ENCODE measurements around the gene ALDH1L1. TPM values are rescaled to one million over a fixed set of nuclear protein-coding genes. Genes with fewer than 3 reads are reported as not detected.
A peak's percentile ranks its signal among the peaks of the same experiment; 100 is the strongest.

The ALDH1L1 gene
- total and polyA plus RNA-seq, 2 experiments from 2014 or later = 1.0 to 1.3 TPM

DNA sequence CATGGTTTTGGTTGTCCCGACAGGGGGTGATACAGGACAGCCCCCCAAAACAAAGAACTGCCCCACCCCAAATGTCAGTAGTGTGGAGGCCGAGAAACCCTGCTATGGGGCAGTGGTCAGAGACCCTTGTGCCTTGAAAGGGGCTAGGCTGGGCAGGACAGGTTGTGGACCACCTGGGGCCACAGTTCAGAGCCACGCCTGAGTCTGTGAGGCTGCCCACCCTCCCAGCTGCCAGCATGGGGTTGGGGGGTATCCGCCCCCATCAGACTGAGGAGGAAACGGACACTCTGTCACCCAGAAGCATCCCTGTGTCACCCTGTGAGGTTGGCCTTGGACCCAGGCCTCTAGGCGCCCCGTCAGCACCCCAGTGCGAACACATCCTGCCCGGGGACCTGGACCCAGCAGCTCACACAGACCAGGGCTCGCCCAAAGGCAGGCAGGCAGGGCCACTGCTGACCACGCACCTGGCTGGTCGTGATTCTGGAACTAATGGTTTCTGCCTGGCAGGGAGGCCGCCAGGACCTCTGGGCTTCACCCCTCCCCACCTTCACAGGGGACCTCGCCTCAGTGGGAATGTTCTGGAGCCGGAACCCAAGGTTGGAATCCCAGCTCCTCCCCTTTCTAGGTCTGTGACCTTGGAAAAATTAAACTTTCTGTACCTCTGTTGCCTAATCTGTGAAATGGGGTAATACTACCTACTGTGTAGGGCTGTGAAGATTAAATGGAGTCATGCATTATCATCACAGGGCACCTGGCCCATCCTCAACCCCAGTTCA is 97.8 kb downstream of the ALDH1L1 start:
- Histone ChIP-seq H2AFZ (no peak overlapping the region), H3K27me3 (ENCODE audit: insufficient read depth) (no peaks in the 10 kb centered on the region), H3K4me3 (peak overlapping the region; percentile 75; the same call in 1 of the 2 replicates), H3K79me2 (replicated peaks; ENCODE audit: insufficient read depth) (0 out of 2 replicates have a peak, but pooled peaks cover 3% of the 10 kb centered on the region), H3K36me3 (ENCODE audit: insufficient read depth) (no peaks in the 10 kb centered on the region), H3K4me2 (peak overlapping the region; percentile 84; the same call in 1 of the 2 replicates), H3K27ac (ENCODE audit: low read depth) (no peak overlapping the region), H4K20me1 (replicated peaks; ENCODE audit: insufficient read depth) (no peaks in the 10 kb centered on the region), H3K9me2 (ENCODE audit: insufficient read depth) (no peaks in the 10 kb centered on the region), H3F3A (replicated peaks; ENCODE audit: low read depth) (no peaks in the 10 kb centered on the region), H3K4me1 (ENCODE audit: insufficient read depth) (0 out of 2 replicates have a peak, but pooled peaks cover 5% of the 10 kb centered on the region)
- H3K27me3 Mint-ChIP-seq (ENCODE audit: insufficient read depth, low read depth, poor library complexity) = no peaks in the 10 kb centered on the region
- no peak for DNase-seq (ENCODE audit: low spot score)
- H3K4me1 Mint-ChIP-seq = peaks cover 5% of the 10 kb centered on the region
- no peak overlapping the region for H3K27ac Mint-ChIP-seq
- peaks cover 29% of the 10 kb centered on the region for H3K9me3 Mint-ChIP-seq
- H3K36me3 Mint-ChIP-seq (ENCODE audit: low read depth) = peaks cover 28% of the 10 kb centered on the region
- TF ChIP-seq REST (IDR thresholded peaks at IDR 0.05; ENCODE audit: unreplicated experiment) = no peak
- no peak for TF ChIP-seq POLR2AphosphoS5 (IDR thresholded peaks at IDR 0.05; ENCODE audit: low read depth)
- no peak for TF ChIP-seq JUNB (IDR thresholded peaks at IDR 0.05; ENCODE audit: unreplicated experiment)
- TF ChIP-seq CREB1 (CRISPR knock-in tag; IDR thresholded peaks at IDR 0.05; ENCODE audit: low read depth) = no peak
- no peak for TF ChIP-seq ETS1 (IDR thresholded peaks at IDR 0.05)
- TF ChIP-seq, protein P1, sequence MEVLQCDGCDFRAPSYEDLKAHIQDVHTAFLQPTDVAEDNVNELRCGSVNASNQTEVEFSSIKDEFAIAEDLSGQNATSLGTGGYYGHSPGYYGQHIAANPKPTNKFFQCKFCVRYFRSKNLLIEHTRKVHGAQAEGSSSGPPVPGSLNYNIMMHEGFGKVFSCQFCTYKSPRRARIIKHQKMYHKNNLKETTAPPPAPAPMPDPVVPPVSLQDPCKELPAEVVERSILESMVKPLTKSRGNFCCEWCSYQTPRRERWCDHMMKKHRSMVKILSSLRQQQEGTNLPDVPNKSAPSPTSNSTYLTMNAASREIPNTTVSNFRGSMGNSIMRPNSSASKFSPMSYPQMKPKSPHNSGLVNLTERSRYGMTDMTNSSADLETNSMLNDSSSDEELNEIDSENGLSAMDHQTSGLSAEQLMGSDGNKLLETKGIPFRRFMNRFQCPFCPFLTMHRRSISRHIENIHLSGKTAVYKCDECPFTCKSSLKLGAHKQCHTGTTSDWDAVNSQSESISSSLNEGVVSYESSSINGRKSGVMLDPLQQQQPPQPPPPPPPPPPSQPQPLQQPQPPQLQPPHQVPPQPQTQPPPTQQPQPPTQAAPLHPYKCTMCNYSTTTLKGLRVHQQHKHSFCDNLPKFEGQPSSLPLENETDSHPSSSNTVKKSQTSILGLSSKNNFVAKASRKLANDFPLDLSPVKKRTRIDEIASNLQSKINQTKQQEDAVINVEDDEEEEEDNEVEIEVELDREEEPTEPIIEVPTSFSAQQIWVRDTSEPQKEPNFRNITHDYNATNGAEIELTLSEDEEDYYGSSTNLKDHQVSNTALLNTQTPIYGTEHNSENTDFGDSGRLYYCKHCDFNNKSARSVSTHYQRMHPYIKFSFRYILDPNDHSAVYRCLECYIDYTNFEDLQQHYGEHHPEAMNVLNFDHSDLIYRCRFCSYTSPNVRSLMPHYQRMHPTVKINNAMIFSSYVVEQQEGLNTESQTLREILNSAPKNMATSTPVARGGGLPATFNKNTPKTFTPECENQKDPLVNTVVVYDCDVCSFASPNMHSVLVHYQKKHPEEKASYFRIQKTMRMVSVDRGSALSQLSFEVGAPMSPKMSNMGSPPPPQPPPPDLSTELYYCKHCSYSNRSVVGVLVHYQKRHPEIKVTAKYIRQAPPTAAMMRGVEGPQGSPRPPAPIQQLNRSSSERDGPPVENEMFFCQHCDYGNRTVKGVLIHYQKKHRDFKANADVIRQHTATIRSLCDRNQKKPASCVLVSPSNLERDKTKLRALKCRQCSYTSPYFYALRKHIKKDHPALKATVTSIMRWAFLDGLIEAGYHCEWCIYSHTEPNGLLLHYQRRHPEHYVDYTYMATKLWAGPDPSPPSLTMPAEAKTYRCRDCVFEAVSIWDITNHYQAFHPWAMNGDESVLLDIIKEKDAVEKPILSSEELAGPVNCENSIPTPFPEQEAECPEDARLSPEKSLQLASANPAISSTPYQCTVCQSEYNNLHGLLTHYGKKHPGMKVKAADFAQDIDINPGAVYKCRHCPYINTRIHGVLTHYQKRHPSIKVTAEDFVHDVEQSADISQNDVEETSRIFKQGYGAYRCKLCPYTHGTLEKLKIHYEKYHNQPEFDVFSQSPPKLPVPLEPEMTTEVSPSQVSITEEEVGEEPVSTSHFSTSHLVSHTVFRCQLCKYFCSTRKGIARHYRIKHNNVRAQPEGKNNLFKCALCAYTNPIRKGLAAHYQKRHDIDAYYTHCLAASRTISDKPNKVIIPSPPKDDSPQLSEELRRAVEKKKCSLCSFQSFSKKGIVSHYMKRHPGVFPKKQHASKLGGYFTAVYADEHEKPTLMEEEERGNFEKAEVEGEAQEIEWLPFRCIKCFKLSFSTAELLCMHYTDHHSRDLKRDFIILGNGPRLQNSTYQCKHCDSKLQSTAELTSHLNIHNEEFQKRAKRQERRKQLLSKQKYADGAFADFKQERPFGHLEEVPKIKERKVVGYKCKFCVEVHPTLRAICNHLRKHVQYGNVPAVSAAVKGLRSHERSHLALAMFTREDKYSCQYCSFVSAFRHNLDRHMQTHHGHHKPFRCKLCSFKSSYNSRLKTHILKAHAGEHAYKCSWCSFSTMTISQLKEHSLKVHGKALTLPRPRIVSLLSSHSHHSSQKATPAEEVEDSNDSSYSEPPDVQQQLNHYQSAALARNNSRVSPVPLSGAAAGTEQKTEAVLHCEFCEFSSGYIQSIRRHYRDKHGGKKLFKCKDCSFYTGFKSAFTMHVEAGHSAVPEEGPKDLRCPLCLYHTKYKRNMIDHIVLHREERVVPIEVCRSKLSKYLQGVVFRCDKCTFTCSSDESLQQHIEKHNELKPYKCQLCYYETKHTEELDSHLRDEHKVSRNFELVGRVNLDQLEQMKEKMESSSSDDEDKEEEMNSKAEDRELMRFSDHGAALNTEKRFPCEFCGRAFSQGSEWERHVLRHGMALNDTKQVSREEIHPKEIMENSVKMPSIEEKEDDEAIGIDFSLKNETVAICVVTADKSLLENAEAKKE (CRISPR knock-in tag; IDR thresholded peaks at IDR 0.05) = no peak
- TF ChIP-seq ZNF331 (CRISPR knock-in tag; IDR thresholded peaks at IDR 0.05; ENCODE audit: low read depth) = no peak
- peak overlapping the region; percentile 77 for H3K4me3 Mint-ChIP-seq
- ATAC-seq = no peak
